Right lobe of liver (tissue), 4 donors: ENCODE results near the gene DNAH17.

Source experiments
- CTCF ChIP-seq, 4 donors: fragments of 200-600 bp in 3 of 4; fragments of 450-650 bp in 1 of 4; IDR thresholded peaks; one replicate each; pipeline versions ENCODE4 v1.5.1 to v1.8.0; 2016 to 2022; ENCODE audit warnings: antibody characterized with exemption in 4 of 4, mild to moderate bottlenecking in 2 of 4
- POLR2A ChIP-seq: fragments of 450-650 bp; IDR thresholded peaks from one replicate; pipeline ENCODE4 v1.6.1; 2017; ENCODE audit warnings: antibody characterized with exemption, mild to moderate bottlenecking
- donor health status: DM: no; HTN: no; CAD: no.
- donor health status: DM: no; HTN: no; CAD: no.
- donor health status: DM: no; HTN: yes; CAD: no.

DNA sequence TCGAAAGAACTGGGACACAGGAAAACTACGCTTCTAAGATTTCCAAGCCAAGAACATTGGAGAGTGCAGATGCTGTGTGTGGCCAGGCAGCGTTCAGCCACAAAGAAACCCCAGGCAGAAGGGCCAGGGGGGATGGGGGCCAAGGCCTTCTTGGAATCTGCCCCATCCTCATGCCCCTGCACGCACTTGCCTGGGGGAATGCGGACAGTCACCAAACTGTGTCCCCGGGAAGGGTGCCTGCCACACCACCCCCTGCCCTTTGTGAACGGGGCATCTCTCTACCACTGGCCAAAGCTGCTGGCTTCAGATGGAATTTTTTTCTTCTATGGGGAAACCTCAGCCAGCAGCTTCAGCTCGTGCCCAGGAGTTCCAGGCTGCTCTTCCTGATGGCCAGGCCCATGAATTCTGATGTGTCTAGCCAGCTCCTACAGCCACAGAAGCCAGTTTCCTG, 32.0 kb upstream of the DNAH17 start:
- TF ChIP-seq CTCF (IDR thresholded peaks at IDR 0.05) (no peak), POLR2A (no peak)
